Stimulated activated CD8-positive, alpha-beta memory T cell treated with anti-CD3 and anti-CD28 coated beads, Interleukin-2, amount 100 ng/mL, for 48 hours (primary cell): Measurements from ENCODE around the gene GLRX.
"Not testable (repeated sequence)": the region's sequence is repeated elsewhere in the genome, so short reads cannot be mapped to it uniquely, and the experiment has no call there.

Source experiments
- DNase-seq, 2 donors: peaks; one replicate each; pipeline ENCODE4 v3.0.0-alpha.2; 2020; ENCODE audit warnings: low read depth in 2 of 2

The GLRX gene

GRCh38 chr5:95852567-95852966 is 30.0 kb upstream of the GLRX start:
- DNase-seq = no peak

GRCh38 chr5:95851141-95851540 is 28.6 kb upstream of the GLRX start:
- DNase-seq = not testable (repeated sequence)

DNA sequence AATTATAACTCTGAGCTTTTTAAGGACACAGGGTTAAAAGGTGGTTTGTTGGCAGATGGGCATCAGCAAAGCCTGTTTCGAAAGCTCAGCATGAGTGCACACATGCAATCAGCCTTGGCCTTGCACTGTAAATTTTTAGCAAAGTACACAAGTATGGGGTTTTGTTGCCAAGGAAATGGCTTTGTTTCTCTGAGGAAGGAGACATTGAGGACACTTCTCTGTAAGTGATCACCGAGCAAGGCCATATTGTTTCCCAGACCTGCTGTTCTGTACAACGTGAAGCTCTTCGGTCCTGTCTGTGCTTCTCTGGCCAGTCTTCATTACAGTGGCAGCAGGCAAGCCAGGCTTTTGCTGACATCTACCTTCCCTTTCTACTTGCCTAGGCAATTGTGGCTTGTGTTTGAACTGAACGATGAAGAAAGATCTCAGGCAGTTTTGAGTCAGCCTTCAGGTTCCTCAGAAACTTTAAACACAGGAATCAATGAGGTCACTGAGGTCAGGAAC is 27.9 kb upstream of the GLRX start:
- no peak for DNase-seq

- no peak for DNase-seq
These were observed 26.2 kb upstream of the GLRX start for GRCh38 chr5:95848701-95849100.

GRCh38 chr5:95847261-95847592 is 24.7 kb upstream of the GLRX start:
- no peak for DNase-seq

DNA sequence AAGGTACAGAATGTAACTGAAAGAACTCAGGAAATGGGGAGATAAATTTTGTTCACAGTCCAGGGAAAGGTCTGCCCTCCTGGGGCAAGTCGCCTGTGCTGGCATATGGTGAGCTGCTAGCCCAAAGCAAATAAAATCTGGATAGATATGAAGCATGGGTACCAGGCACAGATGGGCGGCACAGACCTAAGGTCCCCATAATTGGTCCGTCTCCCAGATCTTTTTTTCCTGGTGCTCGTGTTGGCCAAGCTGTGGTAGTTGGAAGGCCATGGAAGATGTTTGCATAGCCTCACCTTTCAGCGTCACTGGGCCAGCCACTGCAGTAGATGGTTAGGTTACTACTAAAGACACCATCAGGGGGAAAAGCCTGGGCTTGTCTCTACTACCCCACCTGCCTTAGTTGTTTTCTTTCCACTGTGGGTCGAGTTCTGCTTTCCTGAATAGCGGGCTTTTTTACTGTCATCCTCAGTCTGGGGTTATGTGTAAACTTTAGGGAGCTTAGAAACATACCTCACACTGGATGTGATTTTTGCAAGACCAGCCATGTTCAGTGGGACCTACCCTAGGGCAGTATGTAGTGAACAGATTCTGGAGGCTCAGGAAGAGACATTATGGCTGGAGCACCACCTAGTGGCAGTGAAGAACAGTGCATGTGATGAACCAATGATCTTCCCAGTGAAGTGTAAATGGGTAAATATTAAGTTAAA is 24.2 kb upstream of the GLRX start:
- peak in 1 of 2 donors; percentile 37 for DNase-seq

GRCh38 chr5:95845391-95845790 is 22.9 kb upstream of the GLRX start:
- no peak for DNase-seq

- no peak for DNase-seq
These were observed 21.3 kb upstream of the GLRX start for GRCh38 chr5:95843733-95844223.

DNA sequence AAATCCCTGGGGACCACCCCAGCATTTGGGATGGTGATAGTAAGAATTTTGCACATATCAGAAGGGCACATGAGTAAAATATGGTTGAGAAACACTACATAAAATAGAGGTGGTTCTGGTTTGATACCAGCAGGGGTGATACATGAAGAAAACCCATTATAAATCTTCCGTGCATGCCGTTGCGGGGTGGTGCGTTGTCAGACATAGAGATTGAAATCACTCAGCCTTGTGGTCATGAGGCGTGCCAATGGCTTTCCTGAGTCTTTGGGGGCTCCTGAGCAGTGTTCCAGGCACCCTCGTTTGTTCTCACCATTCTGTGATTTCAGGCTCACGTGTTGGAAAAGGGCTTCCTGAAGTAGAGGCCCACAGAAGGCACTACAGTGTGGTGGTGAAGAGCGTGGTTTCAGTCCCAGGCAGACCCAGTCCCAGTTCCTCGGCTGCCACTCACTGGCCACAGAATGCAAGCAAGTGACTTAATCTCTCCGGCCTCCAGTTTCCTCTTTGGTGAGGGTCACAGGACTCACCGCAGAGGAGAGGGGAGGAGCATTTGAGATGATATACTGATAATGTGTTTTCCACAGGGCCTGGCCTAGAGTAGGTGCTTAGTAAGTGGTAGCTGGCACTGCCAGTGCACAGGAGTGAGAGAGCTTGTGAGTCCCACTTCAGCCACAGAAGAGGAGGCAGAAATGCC is 20.5 kb upstream of the GLRX start:
- peak; percentile 35 to 41 for DNase-seq

DNA sequence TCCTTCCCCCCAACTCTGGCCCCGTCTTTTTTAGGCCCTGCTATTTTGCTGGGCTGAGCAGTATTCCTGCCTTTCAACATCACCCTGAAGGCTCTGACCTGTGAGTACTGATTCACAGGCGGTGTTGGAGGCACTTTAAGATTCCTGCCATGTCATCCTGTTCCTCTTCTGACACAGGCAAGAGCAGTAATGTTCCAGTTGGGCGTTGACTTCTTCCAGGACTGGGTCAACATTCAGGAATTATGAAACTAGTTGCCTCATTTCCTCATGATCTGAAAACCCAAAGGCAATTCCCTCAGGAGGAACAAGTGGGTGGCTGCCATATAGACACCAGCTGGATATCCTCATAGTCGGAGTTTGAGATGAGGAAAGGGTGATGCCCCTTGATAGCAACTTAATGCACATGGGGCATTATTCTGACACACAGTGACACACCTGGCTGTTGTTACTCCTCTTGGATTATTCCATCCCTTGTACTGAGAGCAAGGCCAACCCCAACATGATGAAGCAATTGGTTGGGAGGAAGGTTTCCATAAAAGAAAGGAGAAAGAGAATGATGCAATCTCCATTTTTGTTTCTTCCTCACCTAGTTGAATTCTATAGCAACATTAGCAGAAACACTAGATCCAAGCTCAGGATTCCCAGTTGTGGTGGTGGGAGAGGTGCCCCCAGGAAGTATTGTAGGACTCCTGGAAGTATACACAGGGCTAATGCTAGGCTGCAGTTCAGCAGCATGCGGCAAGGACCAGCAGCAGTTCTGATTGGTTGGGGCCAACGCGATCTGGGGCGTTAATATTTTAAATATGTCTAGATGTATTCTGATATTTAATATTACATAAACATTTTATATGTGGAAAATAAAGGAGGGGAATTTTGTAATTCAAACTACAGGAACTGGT is 19.6 kb upstream of the GLRX start:
- DNase-seq = no peak

- DNase-seq = no peak
These were observed 18.6 kb upstream of the GLRX start for GRCh38 chr5:95840956-95841705.

DNA sequence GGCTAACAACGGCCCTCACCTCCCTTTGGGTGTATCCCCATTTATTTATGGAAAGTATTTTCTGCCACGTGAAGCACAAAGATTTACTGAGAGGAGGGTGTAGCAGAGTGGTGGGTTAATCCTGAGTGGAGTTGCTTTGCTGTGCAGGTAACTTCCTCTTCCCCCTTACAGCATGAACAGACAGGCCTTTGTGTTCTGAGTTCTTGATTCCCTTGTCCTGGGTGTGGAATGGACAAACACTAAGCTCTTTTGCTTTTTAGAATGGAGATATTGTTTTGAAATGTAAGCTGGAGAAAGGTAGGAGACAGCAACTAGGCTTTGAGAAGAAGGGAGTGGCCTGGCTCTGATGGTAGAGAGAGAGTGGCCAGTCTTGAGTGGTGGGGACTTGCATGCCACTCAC is 17.1 kb upstream of the GLRX start:
- no peak for DNase-seq

DNA sequence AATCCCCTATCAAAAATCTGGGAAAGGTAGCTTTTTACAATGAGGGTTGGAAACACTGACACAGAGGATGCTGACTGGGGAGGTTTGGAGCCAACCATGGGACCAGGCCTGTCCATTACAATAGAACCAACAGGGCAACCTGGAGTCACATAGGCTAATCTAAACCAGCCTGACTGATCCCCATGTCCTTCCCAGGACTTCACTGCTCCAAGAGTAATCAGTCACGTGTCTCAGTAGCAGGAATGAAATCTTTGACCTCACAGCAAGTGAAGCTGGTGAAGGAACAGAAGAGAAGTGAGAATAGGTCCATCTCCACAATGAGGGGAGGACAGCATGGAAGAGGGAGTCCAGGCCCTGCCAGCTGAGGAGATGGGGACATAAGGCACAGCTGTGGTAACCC is 16.0 kb upstream of the GLRX start:
- no peak for DNase-seq

GRCh38 chr5:95838001-95838520 is 15.5 kb upstream of the GLRX start:
- DNase-seq = no peak

GRCh38 chr5:95837492-95837891 is 15.0 kb upstream of the GLRX start:
- no peak for DNase-seq

DNA sequence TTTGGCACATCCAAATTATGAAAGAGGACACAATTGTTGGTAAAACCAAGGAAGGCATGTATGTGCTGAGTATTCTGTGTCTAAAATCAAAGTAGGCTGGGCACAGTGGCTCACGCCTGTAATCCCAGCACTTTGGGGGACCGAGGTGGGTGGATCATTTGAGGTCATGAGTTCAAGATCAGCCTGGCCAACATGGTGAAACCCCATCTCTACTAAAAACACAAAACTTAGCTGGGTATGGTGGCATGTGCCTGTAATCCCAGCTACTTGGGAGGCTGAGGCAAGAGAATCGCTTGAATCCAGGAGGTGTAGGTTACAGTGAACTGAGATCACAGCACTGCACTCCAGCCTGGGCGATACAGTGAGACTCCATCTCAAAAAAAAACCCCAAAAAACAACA is 14.4 kb upstream of the GLRX start:
- not testable (repeated sequence) for DNase-seq

DNA sequence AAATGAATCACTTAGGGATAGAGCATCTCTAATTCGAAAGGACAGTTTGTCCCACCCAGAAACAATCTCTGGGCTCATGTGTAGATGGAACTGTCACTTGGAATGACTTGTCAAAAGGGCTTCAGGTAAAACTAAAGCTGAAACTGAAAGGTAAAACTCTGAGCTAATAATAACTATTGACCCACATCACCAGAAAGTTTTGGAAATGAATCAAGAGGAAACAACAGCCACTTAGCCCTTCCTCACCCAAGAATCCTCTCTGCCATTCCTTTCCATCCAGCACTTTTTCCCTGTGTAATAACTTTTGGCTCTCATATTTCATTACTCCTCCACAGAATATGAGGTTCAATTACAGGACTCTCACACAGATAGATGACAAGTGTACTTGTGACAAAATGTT is 14.0 kb upstream of the GLRX start:
- DNase-seq = no peak

- no peak for DNase-seq
These were observed 13.3 kb upstream of the GLRX start for GRCh38 chr5:95835682-95836385.

DNA sequence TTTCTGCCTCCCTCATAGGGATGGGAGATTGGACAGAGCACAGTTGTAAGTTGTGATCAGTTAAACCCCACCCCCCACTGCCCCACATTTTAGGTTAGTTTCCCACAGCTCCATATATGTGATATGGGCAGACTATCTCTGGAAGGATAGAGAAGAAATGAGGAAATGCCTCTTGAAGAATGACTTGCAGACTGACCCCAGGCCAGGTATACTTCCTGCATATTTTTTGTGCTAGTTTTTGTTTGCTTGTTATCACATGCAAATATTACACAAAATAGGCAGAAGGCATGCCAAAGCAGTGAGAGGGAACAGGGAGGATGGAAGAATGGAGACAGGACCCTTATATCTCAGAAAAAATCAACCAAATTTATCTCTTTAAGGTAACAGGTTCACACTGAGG is 10.1 kb upstream of the GLRX start:
- no peak for DNase-seq

- DNase-seq = no peak
These were observed 7.7 kb upstream of the GLRX start for GRCh38 chr5:95830226-95830625.

GRCh38 chr5:95827892-95828246 is 5.3 kb upstream of the GLRX start:
- no peak for DNase-seq
